ENCODE data around the gene CSKMT.
"Not testable (repeated sequence)": the region's sequence is repeated elsewhere in the genome, so short reads cannot be mapped to it uniquely, and the experiment has no call there.

The CSKMT gene

GRCh38 chr11:62665075-62665598 lies at the start of gene CSKMT, which contains the start of gene C11orf98:
CSKMT (plus strand) TSS chr11:62665312; CDS start chr11:62665880, 568 bp downstream.
C11orf98 (minus strand) TSS chr11:62665210; CDS start chr11:62665169, 41 bp downstream.
- DNase-seq (ENCODE audit: low read depth): peak; percentile 95

GRCh38 chr11:62615521-62615920 lies 49.6 kb upstream of the CSKMT start:
- DNase-seq (ENCODE audit: low read depth): no peak

- not testable (repeated sequence) for DNase-seq (ENCODE audit: low read depth)
Measured at GRCh38 chr11:62616957-62617356, 48.2 kb upstream of the CSKMT start.

- DNase-seq (ENCODE audit: low read depth): no peak
Measured at GRCh38 chr11:62621027-62621566, 44.0 kb upstream of the CSKMT start.

GRCh38 chr11:62621567-62622470 lies 43.3 kb upstream of the CSKMT start, which contains the start of gene B3GAT3:
B3GAT3 (minus strand) TSS chr11:62621986; CDS start chr11:62621947, 39 bp downstream.
- peak; percentile 94 for DNase-seq (ENCODE audit: low read depth)

GRCh38 chr11:62622476-62623089 lies 42.5 kb upstream of the CSKMT start:
- no peak for DNase-seq (ENCODE audit: low read depth)

GRCh38 chr11:62627713-62628112 lies 37.4 kb upstream of the CSKMT start:
- DNase-seq (ENCODE audit: low read depth): no peak

- no peak for DNase-seq (ENCODE audit: low read depth)
Measured at GRCh38 chr11:62632492-62632891, 32.6 kb upstream of the CSKMT start.

- DNase-seq (ENCODE audit: low read depth): no peak
Measured at GRCh38 chr11:62644220-62644619, 20.9 kb upstream of the CSKMT start.

GRCh38 chr11:62645671-62645945 lies 19.5 kb upstream of the CSKMT start:
- no peak for DNase-seq (ENCODE audit: low read depth)

- DNase-seq (ENCODE audit: low read depth): peak; percentile 99
Measured at GRCh38 chr11:62645946-62646824, 18.9 kb upstream of the CSKMT start, which contains the start of gene GANAB. GANAB (minus strand) TSS chr11:62646613; CDS start chr11:62646599, 14 bp downstream.

- DNase-seq (ENCODE audit: low read depth): no peak
Measured at GRCh38 chr11:62646825-62647608, 18.1 kb upstream of the CSKMT start.

GRCh38 chr11:62647609-62648005 lies 17.5 kb upstream of the CSKMT start:
- no peak for DNase-seq (ENCODE audit: low read depth)

GRCh38 chr11:62648185-62648966 lies 16.7 kb upstream of the CSKMT start:
- DNase-seq (ENCODE audit: low read depth): no peak

GRCh38 chr11:62648967-62649364 lies 16.1 kb upstream of the CSKMT start:
- DNase-seq (ENCODE audit: low read depth): no peak

- DNase-seq (ENCODE audit: low read depth): no peak
Measured at GRCh38 chr11:62649486-62649885, 15.6 kb upstream of the CSKMT start.

- DNase-seq (ENCODE audit: low read depth): not testable (repeated sequence)
Measured at GRCh38 chr11:62650283-62650682, 14.8 kb upstream of the CSKMT start.

GRCh38 chr11:62652161-62653006 lies 12.7 kb upstream of the CSKMT start:
- DNase-seq (ENCODE audit: low read depth): no peak

- DNase-seq (ENCODE audit: low read depth): no peak
Measured at GRCh38 chr11:62654297-62654696, 10.8 kb upstream of the CSKMT start.

Measured in stimulated activated CD8-positive, alpha-beta memory T cell treated with anti-CD3 and anti-CD28 coated beads, Interleukin-12 subunit alpha, Interleukin-12 subunit beta, amount 100 ng/mL, for 1 hour (primary cell).